ENCODE data around the gene CELF4.
A peak's percentile ranks its signal among the peaks of the same experiment; 100 is the strongest.
"Not testable (repeated sequence)": the region's sequence is repeated elsewhere in the genome, so short reads cannot be mapped to it uniquely, and the experiment has no call there.

Gene CELF4

DNA sequence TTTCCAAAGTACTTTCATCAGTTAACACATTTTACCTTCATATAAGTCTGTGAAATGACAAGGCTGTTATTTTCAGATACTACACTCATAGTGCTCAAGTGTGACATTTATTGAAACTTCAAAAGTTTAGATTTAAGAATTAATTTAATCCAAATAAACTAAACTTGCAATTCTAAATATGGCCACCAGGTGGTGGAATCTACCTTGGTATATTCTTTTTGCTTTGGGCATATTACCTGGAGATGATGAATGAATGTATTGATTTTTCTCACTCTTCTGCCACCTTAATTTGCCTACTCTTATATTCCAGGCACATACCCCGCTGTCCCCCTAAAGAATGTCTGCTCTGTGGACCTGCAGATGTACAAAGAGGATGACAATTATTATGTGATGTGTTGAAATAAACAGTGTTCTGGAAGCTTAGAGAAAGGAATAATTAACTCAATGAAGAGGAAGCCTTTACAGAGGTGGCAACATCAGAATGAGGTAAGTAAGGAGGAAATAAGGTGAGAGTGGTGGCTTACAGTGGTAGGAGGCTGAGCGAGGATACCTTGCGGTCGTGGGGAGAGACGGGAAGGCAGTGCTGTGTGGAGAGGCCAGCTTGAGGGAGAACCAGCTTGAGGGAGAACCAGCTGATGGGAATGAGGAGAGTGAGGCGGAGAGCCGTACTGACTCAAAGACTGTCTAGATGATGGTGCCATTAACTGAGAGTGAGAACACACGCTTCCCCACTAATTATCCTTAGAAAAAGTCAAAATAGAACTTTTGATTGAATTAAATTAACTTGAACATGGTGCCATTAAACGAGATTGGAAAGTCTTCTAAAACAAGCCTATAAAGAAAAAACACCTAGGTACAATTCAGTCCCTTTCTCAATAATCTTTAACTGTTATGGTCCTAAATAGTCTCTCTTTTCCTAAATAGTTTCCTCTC lies 179.5 kb downstream of the CELF4 start:
- DNase-seq: peak in 1 of 10 donors; percentile 27

DNA sequence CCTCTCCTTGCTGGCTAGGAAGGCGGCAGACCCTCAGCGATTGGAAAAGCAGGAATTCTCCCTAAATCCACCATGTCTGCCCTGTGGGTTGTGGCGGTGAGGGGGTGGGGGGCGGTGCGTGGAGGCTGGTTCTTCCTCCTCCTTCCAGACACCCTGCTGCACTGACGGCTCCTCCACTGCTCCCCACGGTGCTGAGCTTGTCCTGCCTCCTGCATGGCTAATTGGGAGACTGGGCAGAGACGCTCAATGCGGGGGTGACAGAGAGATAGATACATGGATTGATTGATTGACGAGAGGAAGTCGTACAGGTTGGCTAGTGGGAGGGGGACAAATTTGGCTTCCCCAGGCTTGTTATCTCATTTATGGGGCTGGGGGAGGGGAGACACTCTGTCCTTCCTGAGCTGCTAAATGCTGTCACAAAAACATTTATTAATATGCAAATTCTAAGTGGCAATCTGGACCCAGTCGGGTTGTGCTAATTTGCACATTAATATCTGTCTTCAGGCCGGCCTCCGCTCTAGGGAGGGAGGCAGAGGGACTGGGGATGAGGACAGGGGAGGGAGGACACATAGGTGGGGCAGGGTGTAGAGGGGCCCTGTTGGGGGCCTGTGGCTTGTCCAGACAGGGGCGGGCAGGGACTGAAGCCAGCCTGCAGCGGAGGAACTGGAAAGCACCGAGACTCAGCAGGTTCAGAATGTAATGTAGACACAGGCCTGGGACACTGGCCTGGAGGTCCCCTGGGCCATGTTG lies 181.6 kb downstream of the CELF4 start:
- DNase-seq: peak in 2 of 10 donors; percentile 41 to 75
- intact Hi-C loops (cut with DNase I): no loop called here

More for the DNA sequence above, 179.5 kb downstream of the CELF4 start:
- intact Hi-C loops (cut with DNase I): loop anchor here (1.0 kb wide), 2 partner anchors 70 to 152 kb away; no protein-coding TSS in a partner anchor

DNA sequence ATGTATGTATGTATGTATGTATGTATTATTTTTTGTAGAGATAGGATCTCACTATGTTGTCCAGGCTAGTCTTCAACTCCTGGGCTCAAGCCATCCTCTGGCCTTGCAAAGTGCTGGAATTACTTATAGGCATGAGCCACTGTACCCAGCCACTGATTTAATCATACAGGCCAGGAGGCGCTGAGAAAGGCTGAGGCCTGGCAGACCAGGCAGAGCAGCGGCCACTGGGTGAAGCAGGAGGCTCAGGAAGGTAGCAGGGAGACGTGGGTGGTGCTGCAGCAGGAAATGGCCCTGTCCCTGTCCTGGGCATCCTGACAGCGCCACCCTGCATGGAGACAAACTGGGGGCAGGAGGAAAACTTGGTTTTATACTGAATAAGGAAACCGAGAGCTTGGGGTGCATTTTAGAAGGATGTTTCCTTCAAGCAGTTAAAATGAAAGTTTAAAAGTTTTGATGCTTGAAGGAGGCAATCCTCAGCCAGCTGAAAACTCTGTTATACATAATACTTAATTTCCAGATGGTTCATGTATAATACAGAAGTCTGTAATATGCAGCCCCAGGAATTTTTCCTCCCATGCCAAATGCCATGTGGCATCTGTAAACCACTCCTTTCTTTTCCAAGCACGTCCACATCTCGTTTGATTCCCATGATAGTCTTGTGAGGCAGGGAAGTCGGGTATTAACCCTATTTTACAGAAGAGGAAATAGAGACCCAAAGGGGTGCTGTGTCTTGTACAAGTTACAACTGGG lies 182.4 kb downstream of the CELF4 start:
- intact Hi-C loops (cut with DNase I): no loop called here
- DNase-seq: peak in 2 of 10 donors; percentile 66 to 85

DNA sequence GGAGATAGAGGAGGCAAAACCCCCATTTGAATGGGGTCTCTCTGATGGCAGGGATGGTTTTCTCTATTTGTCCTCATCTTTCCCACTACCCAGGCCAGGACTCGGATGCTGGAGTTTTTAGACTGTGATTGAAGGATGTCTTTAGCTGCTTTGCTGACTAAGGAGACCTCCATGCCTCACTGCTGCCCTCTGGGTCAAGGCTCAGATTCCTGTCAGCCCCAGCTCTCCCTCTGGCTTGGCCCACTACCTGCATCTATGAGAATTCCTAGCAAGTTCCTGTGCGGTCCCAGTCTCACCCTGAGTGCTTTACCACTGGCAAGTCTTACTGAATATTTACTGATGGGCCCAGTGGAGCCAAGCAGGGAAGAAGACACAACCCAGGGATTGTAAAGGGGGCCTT lies 184.0 kb downstream of the CELF4 start:
- no peak for DNase-seq
- intact Hi-C loops (cut with DNase I): no loop called here

DNA sequence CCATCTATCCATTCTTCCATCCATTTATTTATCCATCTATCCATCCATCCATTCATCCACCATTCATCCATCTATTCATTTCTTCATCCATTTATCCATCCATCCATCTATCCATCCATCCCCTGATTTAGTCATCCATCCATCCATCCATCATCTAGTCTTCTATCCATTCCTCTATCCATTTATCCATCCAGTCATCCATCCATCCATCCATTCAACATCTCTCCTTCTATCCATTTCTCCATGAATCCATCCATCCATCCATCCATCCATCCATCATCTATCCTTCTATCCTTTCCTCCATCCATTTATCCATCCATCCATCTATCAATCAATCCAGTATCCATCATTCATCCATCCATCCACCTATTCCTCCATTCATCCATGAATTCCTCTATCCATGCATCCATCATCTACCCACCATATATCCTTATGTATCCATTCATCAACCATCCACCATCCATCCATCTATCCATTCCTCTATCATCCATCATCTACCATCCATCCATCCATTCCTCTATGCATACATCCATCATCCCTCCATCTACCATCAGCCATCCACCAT lies 185.0 kb downstream of the CELF4 start:
- intact Hi-C loops (cut with DNase I): no loop called here
- DNase-seq: no peak

DNA sequence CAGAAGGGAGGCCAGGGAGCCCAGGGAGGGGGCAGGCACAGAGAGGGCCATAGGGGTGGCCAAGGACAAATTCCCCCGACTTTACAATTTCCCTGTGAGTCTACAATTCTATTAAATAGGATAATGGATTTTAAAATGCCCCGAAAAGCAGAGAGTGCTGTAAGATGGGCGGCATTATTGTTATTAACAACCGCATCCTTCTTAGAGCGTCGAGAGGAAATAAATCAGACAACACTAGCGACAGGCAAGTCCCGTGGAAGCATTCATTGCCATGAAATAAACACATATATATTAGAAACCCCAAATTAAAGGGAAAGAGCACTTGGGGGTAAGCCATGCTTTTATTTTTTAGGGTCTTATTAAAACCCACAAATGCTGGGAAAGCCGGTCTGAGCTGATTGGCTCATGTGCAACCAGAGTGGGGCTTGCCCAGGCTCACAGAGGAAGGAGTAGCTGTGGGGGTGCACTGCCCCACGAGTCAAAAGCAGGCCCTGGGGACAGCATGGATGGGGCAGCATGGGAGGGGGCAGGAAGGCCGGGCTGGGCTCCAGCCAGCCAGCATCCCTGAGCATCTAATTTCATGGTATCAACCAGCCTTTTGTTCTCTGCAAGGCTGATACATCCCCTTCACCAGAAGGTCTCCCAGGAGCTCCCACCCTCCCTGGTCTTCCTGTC lies 187.1 kb downstream of the CELF4 start:
- no peak for DNase-seq
- intact Hi-C loops (cut with DNase I): no loop called here

DNA sequence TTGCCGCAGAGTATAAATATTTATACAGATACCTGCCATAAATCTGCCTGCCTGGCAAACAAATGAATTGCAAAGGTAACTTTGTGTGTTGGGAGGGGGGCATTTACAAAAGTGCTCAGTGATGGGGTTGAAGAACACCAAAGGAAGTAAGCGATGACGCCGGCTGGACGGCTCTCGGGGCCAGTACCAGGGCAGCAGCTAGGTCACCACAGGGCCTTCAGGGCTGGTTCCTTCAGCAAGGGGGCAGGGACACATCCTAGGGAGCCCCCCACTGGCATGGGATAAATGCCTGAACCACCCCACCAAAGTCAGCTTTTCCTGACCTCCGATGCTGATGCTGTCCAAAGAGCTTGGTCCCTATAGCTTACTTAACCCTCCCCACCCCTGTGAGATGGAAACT lies 190.4 kb downstream of the CELF4 start:
- intact Hi-C loops (cut with DNase I): no loop called here
- DNase-seq: peak in 1 of 10 donors; percentile 41

DNA sequence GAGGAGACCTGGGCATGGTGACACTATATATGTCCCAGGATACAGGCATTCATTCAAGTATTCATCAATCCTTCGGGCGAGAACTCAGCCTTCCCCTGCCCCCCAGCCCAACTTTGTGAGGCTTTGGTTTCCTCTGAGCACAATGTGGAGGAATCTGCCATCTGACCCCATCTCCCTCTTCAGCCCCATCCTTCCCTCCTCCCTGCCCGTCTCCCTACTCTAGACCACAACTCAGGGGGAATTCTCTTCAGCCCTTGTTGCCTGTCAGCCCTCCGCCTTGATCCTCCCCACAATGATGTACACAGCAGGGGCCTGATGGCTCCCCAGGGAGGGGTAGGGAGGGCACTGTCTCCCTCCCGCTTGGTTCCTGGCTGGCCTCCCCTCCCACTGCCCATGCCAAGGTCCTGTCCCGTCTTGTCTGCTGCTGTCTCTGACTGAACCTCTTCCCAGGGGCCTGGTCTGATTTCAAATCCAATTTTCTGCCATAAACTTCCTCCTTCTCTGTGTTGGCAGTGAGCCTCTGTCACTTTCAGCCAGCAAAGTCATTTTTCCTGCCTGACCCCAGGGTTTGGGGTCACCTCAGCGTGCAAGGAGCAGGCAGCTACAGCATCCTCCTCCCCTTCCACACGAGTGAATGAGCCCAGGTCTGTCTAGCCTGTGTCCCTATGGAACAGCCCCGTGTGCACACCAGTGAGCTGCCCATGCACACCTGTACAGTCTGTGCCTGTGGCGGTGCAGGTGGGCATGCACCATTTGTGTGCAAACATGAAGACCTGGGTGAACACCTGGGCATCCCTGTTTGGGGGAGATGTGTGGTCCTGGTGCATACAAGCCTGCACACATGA lies 197.3 kb downstream of the CELF4 start:
- intact Hi-C loops (cut with DNase I): no loop called here
- no peak for DNase-seq

DNA sequence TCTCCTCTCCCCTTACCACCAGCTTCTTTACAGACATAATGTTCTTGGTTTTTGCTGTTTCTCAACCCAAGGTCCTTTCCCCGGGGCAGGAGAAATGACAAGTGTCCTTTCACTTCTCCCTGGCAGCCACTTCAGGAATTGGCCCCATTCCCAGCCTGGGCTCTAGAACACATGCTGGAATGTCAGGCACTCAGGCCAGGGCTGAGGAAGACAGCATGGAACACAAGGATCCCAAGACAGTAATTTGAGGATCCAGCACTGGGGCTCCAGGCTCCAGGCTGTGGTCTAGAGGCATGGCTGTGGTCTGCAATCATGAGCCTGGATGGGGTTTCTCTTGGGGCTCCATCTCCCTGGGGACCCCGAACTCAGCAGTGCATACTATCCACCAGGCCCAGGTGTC lies 201.4 kb downstream of the CELF4 start:
- intact Hi-C loops (cut with DNase I): no loop called here
- peak in 4 of 10 donors; percentile 27 to 47 (median 29) for DNase-seq

DNA sequence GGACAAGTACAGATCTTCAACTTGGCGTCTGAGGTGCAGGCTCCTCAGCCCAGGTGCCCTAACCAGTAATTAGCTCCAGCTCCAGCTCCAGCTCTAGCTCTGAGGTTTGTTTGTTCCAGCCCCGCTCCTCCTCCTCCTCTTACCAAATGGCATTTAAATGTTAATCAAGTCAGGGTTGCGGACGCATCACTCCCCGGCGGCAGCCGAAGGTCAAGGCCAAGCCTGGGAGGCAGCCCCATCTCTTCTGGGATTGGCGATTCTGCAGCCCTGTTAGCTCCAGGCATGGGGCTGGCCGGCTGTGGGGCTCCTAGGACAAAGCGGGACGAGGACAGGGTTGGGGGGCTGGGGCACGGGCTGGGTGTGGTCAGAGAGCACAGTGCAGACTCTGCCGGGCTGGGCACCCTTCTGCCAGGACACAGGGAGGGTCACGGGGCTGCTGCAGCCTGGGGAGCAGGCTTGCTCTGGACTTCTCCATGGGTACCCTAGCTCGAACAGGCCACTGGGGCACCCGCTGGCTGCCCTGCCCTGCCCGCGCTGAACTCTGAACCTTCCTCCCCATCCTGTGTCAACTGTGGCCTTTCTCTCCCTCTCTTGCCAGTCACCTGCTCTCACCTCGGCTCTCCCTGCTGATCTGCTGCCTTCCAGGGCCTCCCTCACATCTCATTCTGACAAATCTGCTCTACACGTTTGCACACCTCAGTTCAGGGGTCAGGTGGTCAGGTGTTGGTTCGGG lies 203.3 kb downstream of the CELF4 start:
- no peak for DNase-seq
- intact Hi-C loops (cut with DNase I): no loop called here

DNA sequence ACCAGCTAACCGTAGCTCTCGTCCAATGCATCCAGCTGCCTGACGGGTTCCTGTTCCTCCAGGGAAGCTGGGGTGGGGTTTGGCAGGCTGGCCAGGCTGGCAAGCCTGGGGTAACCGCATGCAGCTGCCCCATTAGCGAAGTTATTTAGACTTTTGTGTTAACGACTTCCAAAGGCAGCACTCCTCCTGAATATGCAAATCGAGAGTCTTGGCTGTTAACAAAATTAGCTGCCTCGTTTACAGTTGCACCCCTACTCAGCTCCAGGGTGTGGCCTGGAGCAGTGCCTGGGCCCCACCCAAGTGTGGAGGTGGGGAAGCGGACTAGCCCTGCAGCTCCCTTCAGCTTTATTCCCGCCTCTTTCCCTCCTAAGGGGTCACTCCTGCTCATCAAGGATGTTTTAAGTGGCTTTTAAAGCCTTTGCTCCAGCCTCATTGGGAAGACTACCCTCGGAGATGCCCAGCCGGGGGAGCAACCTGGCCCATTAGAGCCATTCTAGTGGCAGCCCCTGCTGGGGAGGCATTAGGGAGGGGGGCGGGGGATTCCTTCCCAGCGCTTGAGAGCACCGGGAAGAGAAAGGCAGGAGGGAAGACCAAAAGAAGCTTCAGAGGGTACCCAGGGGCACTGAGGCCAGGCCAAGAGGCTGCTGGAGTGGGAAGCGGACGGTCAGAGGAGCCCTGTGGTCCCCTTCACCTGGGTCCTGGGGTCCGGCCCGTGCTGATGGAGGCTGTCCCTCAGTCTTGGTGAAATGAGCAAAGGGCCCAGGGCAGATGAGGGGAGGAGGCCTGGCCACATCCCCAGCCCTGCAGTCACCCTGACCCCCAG lies 204.1 kb downstream of the CELF4 start:
- intact Hi-C loops (cut with DNase I): no loop called here
- DNase-seq: peak in 3 of 10 donors; percentile 23 to 29 (median 27)

DNA sequence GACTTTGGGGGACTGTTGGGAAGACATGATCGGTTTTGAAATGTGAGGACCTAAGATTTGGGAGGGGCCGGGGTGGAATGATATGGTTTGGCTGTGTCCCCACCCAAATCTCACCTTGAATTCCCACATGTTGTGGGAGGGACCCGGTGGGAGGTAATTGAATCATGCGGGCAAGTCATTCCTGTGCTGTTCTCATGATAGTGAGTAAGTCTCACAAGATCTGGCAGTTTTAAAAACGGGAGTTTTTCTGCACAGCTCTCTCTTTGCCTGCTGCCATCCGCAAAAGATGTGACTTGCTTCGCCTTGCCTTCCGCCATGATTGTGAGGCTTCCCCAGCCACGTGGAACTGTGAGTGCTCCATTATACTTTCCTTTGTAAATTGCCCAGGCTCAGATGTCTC lies 207.5 kb downstream of the CELF4 start:
- DNase-seq; intact Hi-C loops (cut with DNase I): not testable (repeated sequence)

DNA sequence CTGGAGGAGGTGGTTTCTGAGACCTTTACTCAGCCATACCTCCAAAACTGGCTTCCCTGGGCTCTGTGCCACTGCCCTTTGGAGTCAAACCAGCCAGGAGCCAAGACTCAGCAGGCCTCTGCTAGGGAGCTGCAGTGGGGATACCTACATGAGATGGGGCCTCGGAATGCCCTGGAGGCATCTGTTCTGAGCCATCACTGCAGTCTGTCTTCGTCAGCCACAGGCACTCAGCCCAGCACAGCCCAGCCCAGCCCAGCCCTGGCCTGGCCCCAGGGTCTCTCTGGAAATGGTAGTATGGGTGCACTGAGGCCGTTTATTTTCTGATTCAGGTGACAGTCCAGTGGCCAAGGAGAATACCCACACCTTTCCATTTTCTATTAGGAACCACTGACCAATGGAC lies 209.8 kb downstream of the CELF4 start:
- intact Hi-C loops (cut with DNase I): no loop called here
- no peak for DNase-seq

DNA sequence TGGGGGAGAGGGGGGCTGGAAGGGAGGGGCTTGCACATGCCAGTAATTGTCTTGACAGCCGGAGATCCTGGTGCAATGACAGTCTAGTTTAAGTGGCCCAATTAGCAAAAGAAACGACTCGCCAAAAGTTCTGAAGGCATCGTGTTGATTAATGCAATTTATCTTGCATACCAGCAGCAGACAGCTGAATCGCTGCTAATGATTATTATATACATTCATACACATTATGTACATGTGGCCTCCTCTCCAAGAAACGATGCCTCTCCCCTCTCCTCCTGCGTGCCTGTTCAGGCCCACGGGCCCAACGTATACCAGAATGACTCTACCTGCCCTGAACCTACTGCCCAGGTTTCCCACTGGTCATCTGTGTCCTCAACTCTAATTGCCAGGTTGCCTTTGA lies 214.5 kb downstream of the CELF4 start:
- DNase-seq: no peak
- intact Hi-C loops (cut with DNase I): no loop called here

DNA sequence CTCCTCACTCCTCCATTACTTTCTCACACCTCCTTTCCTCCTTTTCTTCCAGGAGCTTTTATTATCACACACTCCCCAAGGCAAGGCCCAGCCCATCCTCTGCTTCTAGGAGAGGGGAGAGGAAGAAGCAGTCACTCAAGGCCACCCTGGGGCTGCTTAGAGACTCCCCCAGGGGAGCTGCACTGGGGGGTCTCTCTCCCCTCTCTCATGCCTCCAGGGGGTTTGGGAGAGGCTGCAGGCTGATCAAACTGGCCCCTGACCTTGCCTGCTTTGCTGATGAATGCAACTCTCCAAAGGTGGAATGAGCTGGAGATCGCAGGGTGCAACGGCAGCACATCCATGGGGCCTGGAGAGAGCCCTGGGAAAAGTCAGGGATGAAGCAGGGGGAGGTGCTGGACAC lies 216.9 kb downstream of the CELF4 start:
- intact Hi-C loops (cut with DNase I): no loop called here
- no peak for DNase-seq

DNA sequence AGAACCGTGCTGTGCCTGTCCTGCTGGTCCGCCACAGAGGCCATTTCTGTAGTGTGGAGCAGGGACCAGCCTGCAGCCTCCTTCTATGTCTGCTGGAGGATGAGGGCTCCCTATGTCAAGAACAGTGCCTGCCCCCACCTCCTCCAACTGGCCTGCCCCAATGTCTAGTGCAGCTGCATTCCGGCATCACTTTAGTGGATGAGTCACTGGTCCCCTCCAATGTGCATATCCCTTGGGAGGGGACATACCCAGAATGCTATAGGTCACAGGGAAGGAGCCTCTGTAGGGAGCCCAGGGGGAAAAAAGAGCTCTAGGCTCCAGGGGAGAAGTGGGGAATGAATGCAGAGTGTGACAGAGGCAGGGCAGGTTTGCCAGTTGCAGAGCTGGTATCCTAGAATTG lies 219.6 kb downstream of the CELF4 start:
- DNase-seq: no peak

DNA sequence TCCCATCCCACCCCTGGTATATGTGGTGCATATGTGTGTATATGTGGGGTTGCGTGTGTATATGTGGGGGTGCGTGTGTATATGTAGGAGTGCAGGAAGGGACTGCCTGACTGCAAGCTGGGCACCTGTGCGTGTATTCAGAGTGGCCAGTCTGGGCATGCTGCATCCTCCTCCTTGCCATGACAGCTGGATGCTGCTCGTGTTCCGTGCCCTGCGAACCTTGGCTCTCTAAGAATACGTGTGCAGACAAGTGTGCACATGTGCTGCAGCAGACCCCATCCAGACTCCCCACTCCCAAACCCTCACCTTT lies 222.1 kb downstream of the CELF4 start:
- DNase-seq: no peak
- intact Hi-C loops (cut with DNase I): loop anchor here (5.0 kb wide), 1 partner anchor 194 kb away; no protein-coding TSS in a partner anchor

More for the DNA sequence above, 219.6 kb downstream of the CELF4 start:
- intact Hi-C loops (cut with DNase I): no loop called here

Data from posterior cingulate gyrus (tissue), 11 donors.